BJ (cell line): ENCODE measurements around the gene XKR8. TPM values are rescaled to one million over a fixed set of nuclear protein-coding genes. Genes with fewer than 3 reads are reported as not detected.

Experiments
- CTCF ChIA-PET: fragments of 350-600 bp; formaldehyde crosslinking; extraction: SDS; loops from one replicate; lab custom pipeline; 2021; ENCODE audit warnings: antibody characterized with exemption, inconsistent platforms; lab: Yijun Ruan, JAX
- POLR2A ChIA-PET: fragments of 300-600 bp; sonication (Branson Sonifier 250); formaldehyde crosslinking; extraction: SDS; loops from one replicate; lab custom pipeline; 2021; ENCODE audit warnings: antibody characterized with exemption; lab: Charles Lee
- DNase-seq: peaks from one replicate; pipeline ENCODE4 v3.0.0-alpha.2; 2011; ENCODE audit warnings: low read depth
- H3K27me3 ChIP-seq: 2 replicates; pipeline ENCODE4 v1.6.0; 2011; ENCODE audit warnings: low read length; ENCODE audit not compliant: control insufficient read depth, insufficient read depth
- H3K36me3 ChIP-seq: 2 replicates; pipeline ENCODE4 v1.5.1; 2011; ENCODE audit warnings: low read length; ENCODE audit not compliant: control insufficient read depth, insufficient read depth
- H3K4me3 ChIP-seq: 2 replicates; pipeline ENCODE4 v1.5.1; 2011; ENCODE audit warnings: low read depth, mild to moderate bottlenecking, control low read depth, low read length
- CTCF ChIP-seq: IDR thresholded peaks from 2 replicates; pipeline ENCODE4 v1.5.1; 2011; ENCODE audit warnings: low read depth, mild to moderate bottlenecking, control low read depth, inconsistent platforms, low read length, moderate library complexity; ENCODE audit not compliant: insufficient read depth
- polyA plus RNA-seq: library from polyadenylated mRNA; depleted of rRNA; stranded (reverse); fragments of >200 nt; gene quantifications from 2 replicates; pipeline ENCODE4 v1.2.3, GENCODE V29; 2011

XKR8 gene
- polyA plus RNA-seq, 1 experiment: 13.2 TPM

GRCh38 chr1:27941671-27942540, 17.9 kb upstream of the XKR8 start:
- no peak for DNase-seq
- no peak for TF ChIP-seq CTCF
- Histone ChIP-seq H3K36me3 (no peaks in the 10 kb centered on the region), H3K4me3 (no peak overlapping the region), H3K27me3 (0 out of 2 replicates have a peak, but pooled peaks cover 2% of the 10 kb centered on the region)
- ChIA-PET POLR2A (no interaction called here), CTCF (interaction anchor here (1.0 to 3.1 kb wide), 4 partner anchors 10 to 84 kb away, joined by 4 to 10 read pairs (median 6); no protein-coding TSS in a partner anchor)

GRCh38 chr1:27945020-27945419, 14.8 kb upstream of the XKR8 start:
- ChIA-PET CTCF (no interaction called here), POLR2A (no interaction called here)
- no peak for TF ChIP-seq CTCF
- Histone ChIP-seq H3K4me3 (no peak overlapping the region), H3K27me3 (no peaks in the 10 kb centered on the region), H3K36me3 (no peaks in the 10 kb centered on the region)
- DNase-seq: no peak

- POLR2A ChIA-PET: no interaction called here
- Histone ChIP-seq H3K4me3 (no peak overlapping the region), H3K36me3 (no peaks in the 10 kb centered on the region), H3K27me3 (0 out of 2 replicates have a peak, but pooled peaks cover 2% of the 10 kb centered on the region)
- CTCF ChIA-PET: interaction anchor here (0.7 kb wide), 1 partner anchor 31 kb away, joined by 3 read pairs; no protein-coding TSS in a partner anchor
- DNase-seq: no peak
- TF ChIP-seq CTCF: no peak
These were observed 10.7 kb upstream of the XKR8 start for GRCh38 chr1:27949027-27949426.

GRCh38 chr1:27951396-27951795, 8.4 kb upstream of the XKR8 start:
- ChIA-PET POLR2A (no interaction called here), CTCF (interaction anchor here (1.4 to 2.1 kb wide), 3 partner anchors 8 to 29 kb away, joined by 3 to 10 read pairs (median 4); partner anchors contain the start of gene XKR8)
- Histone ChIP-seq H3K4me3 (no peak overlapping the region), H3K27me3 (peaks cover 5% of the 10 kb centered on the region; the same call in 1 of the 2 replicates), H3K36me3 (no peaks in the 10 kb centered on the region)
- no peak for TF ChIP-seq CTCF
- DNase-seq: no peak

- POLR2A ChIA-PET: no interaction called here
- Histone ChIP-seq H3K36me3 (no peaks in the 10 kb centered on the region), H3K27me3 (peaks cover 5% of the 10 kb centered on the region; the same call in 1 of the 2 replicates), H3K4me3 (no peak overlapping the region)
- no peak for TF ChIP-seq CTCF
- no peak for DNase-seq
- CTCF ChIA-PET: interaction anchor here (2.1 kb wide), 1 partner anchor 12 kb away, joined by 10 read pairs; no protein-coding TSS in a partner anchor
These were observed 7.6 kb upstream of the XKR8 start for GRCh38 chr1:27952147-27952546.
